SU-DHL-6 (cell line): ENCODE results near the gene TWSG1.
"Not testable (repeated sequence)": the region's sequence is repeated elsewhere in the genome, so short reads cannot be mapped to it uniquely, and the experiment has no call there.

ENCODE experiments used
- H2AFZ ChIP-seq: fragments of 200-600 bp; sonication (generic); 2 replicates; pipeline ENCODE4 v1.6.1; 2014; ENCODE audit warnings: low read depth, mild to moderate bottlenecking, moderate library complexity, mixed read lengths, antibody characterized with exemption, low read length; ENCODE audit not compliant: severe bottlenecking
- H3F3A ChIP-seq: fragments of 200-600 bp; shearing (Covaris generic); 2 replicates; pipeline ENCODE4 v1.6.0; 2016; ENCODE audit warnings: antibody characterized with exemption, mild to moderate bottlenecking; ENCODE audit not compliant: insufficient read depth
- H3K27ac ChIP-seq: fragments of 200-600 bp; sonication (generic); 2 replicates; pipeline ENCODE4 v1.5.1; 2016; ENCODE audit warnings: low read depth, mild to moderate bottlenecking, low read length, moderate library complexity, mixed read lengths
- H3K27me3 ChIP-seq: fragments of 200-600 bp; sonication (generic), shearing (Covaris generic); 2 replicates; pipeline ENCODE4 v1.6.0; 2014; ENCODE audit warnings: mild to moderate bottlenecking, low read length
- H3K36me3 ChIP-seq: fragments of 200-600 bp; sonication (generic); 2 replicates; pipeline ENCODE4 v1.6.1; 2014; ENCODE audit warnings: mild to moderate bottlenecking, low read length, mixed read lengths
- H3K4me2 ChIP-seq: fragments of 300-600, 200-600 bp; shearing (Covaris generic), sonication (generic); 2 replicates; pipeline ENCODE4 v1.6.0; 2014; ENCODE audit warnings: low read length, low read depth, mild to moderate bottlenecking; ENCODE audit not compliant: poor library complexity, severe bottlenecking
- H3K4me3 ChIP-seq: fragments of 200-600 bp; sonication (generic); 2 replicates; pipeline ENCODE4 v1.5.1; 2014; ENCODE audit warnings: antibody characterized with exemption, low read length, mild to moderate bottlenecking, mixed read lengths; ENCODE audit not compliant: insufficient read depth, poor library complexity, severe bottlenecking
- H3K79me2 ChIP-seq: fragments of 200-600 bp; sonication (generic); 2 replicates; pipeline ENCODE4 v1.6.1; 2014; ENCODE audit warnings: mild to moderate bottlenecking, low read length, moderate library complexity; ENCODE audit not compliant: insufficient read depth
- H3K9ac ChIP-seq: fragments of 200-600 bp; sonication (generic); 2 replicates; pipeline ENCODE4 v1.7.0; 2014; ENCODE audit warnings: mild to moderate bottlenecking, low read length
- H3K9me2 ChIP-seq: fragments of 200-600 bp; sonication (generic); replicated peaks from 2 replicates; pipeline ENCODE4 v1.6.1; 2014; ENCODE audit warnings: low read length; ENCODE audit not compliant: insufficient read depth
- H3K9me3 ChIP-seq: fragments of 200-600 bp; sonication (generic); 2 replicates; pipeline ENCODE4 v1.6.1; 2014; ENCODE audit warnings: low read length, mixed read lengths; ENCODE audit not compliant: insufficient read depth
- H4K20me1 ChIP-seq: fragments of 200-600 bp; sonication (generic); 2 replicates; pipeline ENCODE4 v1.6.1; 2014; ENCODE audit warnings: low read depth, mild to moderate bottlenecking, antibody characterized with exemption, low read length, moderate library complexity, mixed read lengths
- EZH2phosphoT487 ChIP-seq: fragments of 200-600 bp; sonication (generic), shearing (Covaris generic); conservative IDR thresholded peaks from 2 replicates; pipeline ENCODE4 v1.6.1; 2018; ENCODE audit warnings: mild to moderate bottlenecking, antibody characterized with exemption, low read length, moderate library complexity, mixed read lengths
- TF ChIP-seq, protein P1 (sequence below): fragments of 200-600 bp; sonication (generic); IDR thresholded peaks from one replicate; pipeline ENCODE4 v1.5.1; 2017; ENCODE audit warnings: antibody characterized with exemption, mild to moderate bottlenecking, low read length, moderate library complexity; ENCODE audit not compliant: insufficient read depth, poor library complexity, severe bottlenecking

Gene TWSG1

DNA sequence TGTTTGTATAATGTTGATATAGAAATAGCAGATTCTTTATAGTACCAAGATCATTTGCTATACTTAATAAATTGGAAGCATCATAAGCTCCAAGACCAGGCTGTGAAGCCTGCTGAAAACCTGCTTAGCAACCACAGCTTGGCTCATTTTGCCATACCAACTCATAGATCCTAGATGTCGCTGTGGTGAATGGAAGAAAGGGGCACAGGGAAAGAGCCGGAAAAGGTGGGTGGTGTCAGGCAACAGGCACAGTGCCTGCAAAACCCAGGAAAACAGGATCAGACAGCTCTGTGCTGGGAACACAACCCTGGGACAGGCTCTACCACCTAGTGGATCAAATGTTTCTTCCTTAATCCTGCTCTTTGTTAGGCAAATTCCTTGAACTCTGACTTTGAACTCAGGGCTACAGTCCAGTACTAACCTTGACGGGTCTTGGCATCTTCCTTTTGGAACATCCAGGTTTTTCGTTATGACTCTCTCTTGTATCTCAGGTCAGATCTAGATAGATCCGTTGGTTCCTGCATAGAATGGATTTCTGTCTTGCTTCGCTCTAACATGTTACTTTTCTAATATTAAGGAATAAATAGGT lies 31.6 kb downstream of the TWSG1 start:
- no peak overlapping the region for H3K9ac ChIP-seq
- no peak overlapping the region for H2AFZ ChIP-seq
- H3F3A ChIP-seq, result no peaks in the 10 kb centered on the region
- no peaks in the 10 kb centered on the region for H3K36me3 ChIP-seq
- no peak overlapping the region for H3K27ac ChIP-seq
- H3K9me3 ChIP-seq, result no peaks in the 10 kb centered on the region
- H3K9me2 ChIP-seq, result no peaks in the 10 kb centered on the region
- no peaks in the 10 kb centered on the region for H3K27me3 ChIP-seq
- no peak overlapping the region for H3K4me2 ChIP-seq
- no peaks in the 10 kb centered on the region for H3K79me2 ChIP-seq
- TF ChIP-seq, protein P1, sequence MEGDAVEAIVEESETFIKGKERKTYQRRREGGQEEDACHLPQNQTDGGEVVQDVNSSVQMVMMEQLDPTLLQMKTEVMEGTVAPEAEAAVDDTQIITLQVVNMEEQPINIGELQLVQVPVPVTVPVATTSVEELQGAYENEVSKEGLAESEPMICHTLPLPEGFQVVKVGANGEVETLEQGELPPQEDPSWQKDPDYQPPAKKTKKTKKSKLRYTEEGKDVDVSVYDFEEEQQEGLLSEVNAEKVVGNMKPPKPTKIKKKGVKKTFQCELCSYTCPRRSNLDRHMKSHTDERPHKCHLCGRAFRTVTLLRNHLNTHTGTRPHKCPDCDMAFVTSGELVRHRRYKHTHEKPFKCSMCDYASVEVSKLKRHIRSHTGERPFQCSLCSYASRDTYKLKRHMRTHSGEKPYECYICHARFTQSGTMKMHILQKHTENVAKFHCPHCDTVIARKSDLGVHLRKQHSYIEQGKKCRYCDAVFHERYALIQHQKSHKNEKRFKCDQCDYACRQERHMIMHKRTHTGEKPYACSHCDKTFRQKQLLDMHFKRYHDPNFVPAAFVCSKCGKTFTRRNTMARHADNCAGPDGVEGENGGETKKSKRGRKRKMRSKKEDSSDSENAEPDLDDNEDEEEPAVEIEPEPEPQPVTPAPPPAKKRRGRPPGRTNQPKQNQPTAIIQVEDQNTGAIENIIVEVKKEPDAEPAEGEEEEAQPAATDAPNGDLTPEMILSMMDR, result no peak
- no peak for TF ChIP-seq EZH2phosphoT487
- H4K20me1 ChIP-seq, result no peaks in the 10 kb centered on the region
- no peak overlapping the region for H3K4me3 ChIP-seq

DNA sequence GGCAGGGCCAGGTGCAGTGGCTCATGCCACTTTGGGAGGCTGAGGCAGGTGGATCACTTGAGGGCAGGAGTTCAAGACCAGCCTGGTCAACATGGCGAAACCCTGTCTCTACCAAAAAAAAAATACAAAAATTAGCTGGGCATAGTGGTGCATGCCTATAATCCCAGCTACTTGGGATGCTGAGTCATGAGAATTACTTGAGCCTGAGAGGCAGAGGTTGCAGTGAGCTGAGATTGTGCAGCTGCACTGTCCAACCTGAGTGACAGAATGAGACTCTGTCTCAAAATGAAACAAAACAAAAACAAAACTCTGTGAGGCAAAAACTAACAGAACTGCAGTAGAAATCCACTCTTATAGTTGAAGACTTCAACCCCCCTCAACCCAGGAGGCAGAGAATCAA lies 38.7 kb downstream of the TWSG1 start:
- not testable (repeated sequence) for H3K27me3 ChIP-seq, H3K9me3 ChIP-seq, H3K4me2 ChIP-seq, H2AFZ ChIP-seq, H3F3A ChIP-seq, H3K9me2 ChIP-seq, H3K36me3 ChIP-seq, H4K20me1 ChIP-seq, H3K9ac ChIP-seq, H3K4me3 ChIP-seq, H3K79me2 ChIP-seq, H3K27ac ChIP-seq

DNA sequence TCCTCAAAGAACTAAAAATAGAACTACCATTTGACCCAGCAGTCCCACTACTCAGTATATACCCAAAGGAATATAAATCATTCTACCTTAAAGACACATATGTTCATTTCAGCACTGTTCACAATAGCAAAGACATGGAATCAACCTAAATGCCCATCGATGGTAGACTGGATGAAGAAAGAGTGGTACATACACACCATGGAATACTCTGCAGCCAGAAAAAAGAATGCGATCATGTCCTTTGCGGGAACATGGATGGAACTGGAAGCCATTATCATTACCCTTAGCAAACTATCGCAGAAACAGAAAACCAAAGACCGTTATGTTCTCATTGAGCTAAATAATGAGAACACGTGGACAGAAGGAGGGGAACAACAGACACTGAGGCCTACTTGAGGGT lies 44.5 kb downstream of the TWSG1 start:
- H3F3A ChIP-seq, result no peaks in the 10 kb centered on the region
- no peak overlapping the region for H3K4me3 ChIP-seq
- no peaks in the 10 kb centered on the region for H3K9me3 ChIP-seq
- no peak overlapping the region for H3K9ac ChIP-seq
- no peaks in the 10 kb centered on the region for H4K20me1 ChIP-seq
- TF ChIP-seq EZH2phosphoT487, result no peak
- TF ChIP-seq, protein P1, result no peak
- no peaks in the 10 kb centered on the region for H3K36me3 ChIP-seq
- no peaks in the 10 kb centered on the region for H3K9me2 ChIP-seq
- no peaks in the 10 kb centered on the region for H3K79me2 ChIP-seq
- H3K27me3 ChIP-seq, result no peaks in the 10 kb centered on the region
- H2AFZ ChIP-seq, result no peak overlapping the region
- no peak overlapping the region for H3K27ac ChIP-seq
- H3K4me2 ChIP-seq, result no peak overlapping the region

DNA sequence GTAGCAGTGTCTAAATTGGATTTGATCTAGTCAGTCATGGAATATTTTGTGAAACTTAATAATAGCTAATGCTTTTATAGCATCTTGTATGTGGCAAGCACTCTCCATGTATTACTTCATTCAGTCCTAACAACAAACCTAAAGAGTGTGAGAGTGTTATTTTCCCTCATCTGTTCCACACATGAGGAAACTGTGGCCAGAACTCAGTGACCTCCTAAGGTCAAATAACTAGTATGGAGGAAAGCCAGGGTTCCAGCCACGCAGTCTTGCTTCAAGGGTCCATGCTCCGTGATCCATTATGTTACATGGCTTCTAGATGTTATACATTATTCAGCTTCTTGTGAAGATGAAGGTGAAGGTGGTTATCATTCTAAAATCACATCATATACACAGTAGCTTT lies 45.5 kb downstream of the TWSG1 start:
- Histone ChIP-seq H3K4me3 (no peak overlapping the region), H3K36me3 (no peaks in the 10 kb centered on the region), H2AFZ (no peak overlapping the region), H3K79me2 (no peaks in the 10 kb centered on the region), H4K20me1 (no peaks in the 10 kb centered on the region), H3K4me2 (no peak overlapping the region), H3K27me3 (no peaks in the 10 kb centered on the region), H3K27ac (no peak overlapping the region), H3K9me2 (no peaks in the 10 kb centered on the region), H3F3A (no peaks in the 10 kb centered on the region), H3K9me3 (no peaks in the 10 kb centered on the region), H3K9ac (no peak overlapping the region)
- TF ChIP-seq, protein P1, result no peak
- TF ChIP-seq EZH2phosphoT487, result no peak
